Natural killer cell treated with Interleukin-12 subunit alpha and Interleukin-12 subunit beta and Interleukin-15 and Interleukin-18, amount 100 ng/mL, for 72 hours (primary cell): ENCODE results near the gene MYCN. TPM values are rescaled to one million over a fixed set of nuclear protein-coding genes. Genes with fewer than 3 reads are reported as not detected.
A peak's percentile ranks its signal among the peaks of the same experiment; 100 is the strongest.
"Not testable (repeated sequence)": the region's sequence is repeated elsewhere in the genome, so short reads cannot be mapped to it uniquely, and the experiment has no call there.

Source experiments
- ATAC-seq, 2 donors: fragments of 150-1000 bp; cut with Tn5 transposase in 1 of 2; sonication (Bioruptor Pico), chemical (Tn5 transposase) in 1 of 2; 2 replicates each; pipeline ENCODE4 v1.10.0; 2021
- DNase-seq: peaks from one replicate; pipeline ENCODE4 v3.0.0; 2022; ENCODE audit warnings: low spot score
- H3K27ac Mint-ChIP-seq, 2 donors: 1 replicate in 1 of 2; 2 replicates in 1 of 2; pipeline ENCODE4 v1.8.0; 2022; ENCODE audit warnings: mixed read lengths in 2 of 2, mild to moderate bottlenecking in 1 of 2, moderate library complexity in 1 of 2
- H3K27me3 Mint-ChIP-seq, 2 donors: 1 replicate in 1 of 2; 2 replicates in 1 of 2; pipeline ENCODE4 v1.8.0; 2022; ENCODE audit warnings: mixed read lengths in 2 of 2
- H3K36me3 Mint-ChIP-seq: one replicate; pipeline ENCODE4 v1.8.0; 2022; ENCODE audit warnings: mixed read lengths
- H3K4me1 Mint-ChIP-seq, 2 donors: 1 replicate in 1 of 2; 2 replicates in 1 of 2; pipeline ENCODE4 v1.8.0; 2022; ENCODE audit warnings: low read depth in 2 of 2, mixed read lengths in 2 of 2, mild to moderate bottlenecking in 1 of 2
- H3K4me3 Mint-ChIP-seq: one replicate; pipeline ENCODE4 v1.8.0; 2022; ENCODE audit warnings: mixed read lengths
- H3K9me3 Mint-ChIP-seq: 2 replicates; pipeline ENCODE4 v1.8.0; 2022; ENCODE audit warnings: mixed read lengths
- total RNA-seq, 2 donors: library from RNA; stranded (reverse); gene quantifications; one replicate each; pipeline ENCODE4 v1.2.3, GENCODE V29; 2022

The MYCN gene
- total RNA-seq, 2 donors from 2014 or later = not detected

DNA sequence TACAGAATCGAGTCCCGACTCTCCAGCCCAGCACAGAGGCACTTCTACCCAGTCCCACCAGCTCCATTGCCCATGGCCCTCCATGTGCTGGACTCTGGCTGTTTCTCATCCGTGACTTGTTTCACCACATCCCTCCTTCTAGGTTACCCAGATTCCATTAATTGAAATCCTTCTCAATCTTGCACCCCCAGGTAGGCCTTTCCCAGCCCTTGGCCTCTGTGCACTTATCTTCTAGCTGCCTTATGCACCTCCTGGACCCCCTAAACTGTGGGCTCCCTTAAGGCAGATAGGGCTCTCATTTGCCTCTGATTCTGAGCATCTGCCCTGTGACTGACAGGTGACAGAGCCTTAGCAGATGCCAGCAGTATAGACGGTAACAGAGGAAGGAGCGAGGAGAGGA is 9.2 kb downstream of the MYCN start:
- H3K27ac Mint-ChIP-seq = no peak overlapping the region
- no peaks in the 10 kb centered on the region for H3K36me3 Mint-ChIP-seq
- peaks cover 8 to 31% of the 10 kb centered on the region in 2 donors for H3K27me3 Mint-ChIP-seq
- H3K9me3 Mint-ChIP-seq = no peaks in the 10 kb centered on the region
- no peak overlapping the region for H3K4me3 Mint-ChIP-seq
- ATAC-seq (no peak), DNase-seq (no peak)
- H3K4me1 Mint-ChIP-seq = no peaks in the 10 kb centered on the region

- Mint-ChIP-seq H3K4me1 (no peaks in the 10 kb centered on the region), H3K9me3 (no peaks in the 10 kb centered on the region), H3K27me3 (peaks cover 4 to 27% of the 10 kb centered on the region in 2 donors), H3K4me3 (no peak overlapping the region), H3K27ac (no peak overlapping the region), H3K36me3 (no peaks in the 10 kb centered on the region)
- DNase-seq (no peak), ATAC-seq (peak in 1 of 2 donors; percentile 34)
Measured at GRCh38 chr2:15950088-15950952, 10.0 kb downstream of the MYCN start.

- not testable (repeated sequence) for H3K27ac Mint-ChIP-seq, ATAC-seq, H3K4me1 Mint-ChIP-seq, H3K4me3 Mint-ChIP-seq, H3K36me3 Mint-ChIP-seq, DNase-seq, H3K9me3 Mint-ChIP-seq
- H3K27me3 Mint-ChIP-seq = peaks cover 2 to 24% of the 10 kb centered on the region in 2 donors
Measured at GRCh38 chr2:15951936-15952335, 11.6 kb downstream of the MYCN start.

- peaks cover 4 to 24% of the 10 kb centered on the region in 2 donors for H3K27me3 Mint-ChIP-seq
- DNase-seq = no peak
- H3K9me3 Mint-ChIP-seq = no peaks in the 10 kb centered on the region
- H3K36me3 Mint-ChIP-seq = no peaks in the 10 kb centered on the region
- H3K4me1 Mint-ChIP-seq = no peaks in the 10 kb centered on the region
- no peak overlapping the region for H3K27ac Mint-ChIP-seq
- no peak for ATAC-seq
- H3K4me3 Mint-ChIP-seq = no peak overlapping the region
Measured at GRCh38 chr2:15952451-15953146, 12.2 kb downstream of the MYCN start.

- Mint-ChIP-seq H3K36me3 (no peaks in the 10 kb centered on the region), H3K4me3 (no peak overlapping the region), H3K4me1 (no peaks in the 10 kb centered on the region), H3K27ac (no peak overlapping the region), H3K27me3 (peaks cover 4 to 24% of the 10 kb centered on the region in 2 donors), H3K9me3 (no peaks in the 10 kb centered on the region)
- ATAC-seq (no peak), DNase-seq (no peak)
Measured at GRCh38 chr2:15953147-15953630, 12.8 kb downstream of the MYCN start.

DNA sequence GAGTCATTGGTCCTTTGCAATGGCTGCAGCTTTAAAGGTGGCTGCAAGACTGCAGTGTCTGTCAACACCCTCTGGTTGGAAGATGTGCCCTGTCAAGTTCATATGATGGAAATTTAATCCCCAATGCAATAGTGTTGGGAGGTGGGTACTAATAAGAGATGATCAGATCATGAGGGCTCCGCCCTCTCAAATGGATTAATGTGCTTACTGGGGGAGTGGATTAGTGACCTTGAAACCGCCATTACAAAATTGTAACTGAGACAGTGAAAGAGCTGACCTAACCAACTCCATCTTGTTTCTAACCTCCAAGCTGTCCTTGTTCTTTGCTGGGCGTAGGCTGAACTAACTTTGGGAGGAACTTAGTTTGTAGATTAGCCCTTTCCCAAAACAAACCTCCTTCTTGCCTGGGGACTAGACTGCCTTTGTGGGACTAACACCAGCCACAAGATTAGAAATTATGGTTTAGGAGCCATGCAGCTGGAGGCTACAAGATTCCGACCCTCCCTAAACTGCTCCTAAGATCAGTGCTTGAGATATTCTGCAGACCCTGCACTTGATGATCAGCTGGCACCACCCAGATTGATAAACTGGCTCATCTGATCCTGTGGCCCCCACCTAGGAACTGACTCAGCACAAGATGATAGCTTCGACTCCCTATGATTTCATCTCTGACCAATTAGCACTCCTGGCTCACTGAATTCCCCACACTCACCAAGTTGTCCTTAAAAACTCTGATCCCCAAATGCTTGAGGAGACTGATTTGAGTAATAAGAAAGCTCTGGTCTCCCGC is 13.7 kb downstream of the MYCN start:
- Mint-ChIP-seq H3K4me1 (no peaks in the 10 kb centered on the region), H3K4me3 (no peak overlapping the region), H3K36me3 (no peaks in the 10 kb centered on the region), H3K9me3 (no peaks in the 10 kb centered on the region), H3K27me3 (peaks cover 4 to 16% of the 10 kb centered on the region in 2 donors), H3K27ac (no peak overlapping the region)
- DNase-seq (no peak), ATAC-seq (no peak)

- Mint-ChIP-seq H3K27me3 (peaks cover 8 to 10% of the 10 kb centered on the region in 2 donors), H3K9me3 (no peaks in the 10 kb centered on the region), H3K4me3 (no peak overlapping the region), H3K27ac (no peak overlapping the region), H3K4me1 (no peaks in the 10 kb centered on the region), H3K36me3 (no peaks in the 10 kb centered on the region)
- no peak for DNase-seq
- ATAC-seq = no peak
Measured at GRCh38 chr2:15954761-15955160, 14.4 kb downstream of the MYCN start.

GRCh38 chr2:15955232-15955988 is 15.1 kb downstream of the MYCN start:
- no peak overlapping the region for H3K27ac Mint-ChIP-seq

DNA sequence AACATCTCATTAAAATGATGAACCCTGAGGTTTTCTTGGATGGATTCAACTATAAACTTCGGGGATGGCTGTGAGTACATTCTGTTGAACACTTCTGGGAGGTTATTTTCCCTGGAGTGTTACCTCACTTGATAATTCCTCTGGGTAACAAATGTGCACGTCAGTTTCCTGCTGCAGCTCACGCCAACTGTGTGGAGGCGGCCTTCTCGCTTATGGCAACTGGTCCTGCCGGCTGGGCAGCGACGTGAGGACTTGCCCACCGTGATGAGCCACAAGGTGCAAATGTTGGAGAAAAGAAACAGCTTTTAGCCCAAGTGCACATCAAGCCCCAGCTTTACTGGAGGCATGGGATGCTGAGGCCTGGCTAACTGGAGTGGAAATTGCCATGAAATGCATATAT is 15.9 kb downstream of the MYCN start:
- peaks cover 6 to 17% of the 10 kb centered on the region in 2 donors for H3K27me3 Mint-ChIP-seq
- ATAC-seq (no peak), DNase-seq (no peak)
- H3K4me1 Mint-ChIP-seq = no peaks in the 10 kb centered on the region
- no peak overlapping the region for H3K4me3 Mint-ChIP-seq
- no peak overlapping the region for H3K27ac Mint-ChIP-seq
- no peaks in the 10 kb centered on the region for H3K9me3 Mint-ChIP-seq
- H3K36me3 Mint-ChIP-seq = peaks cover 6% of the 10 kb centered on the region

More at GRCh38 chr2:15955232-15955988, 15.1 kb downstream of the MYCN start:
- no peaks in the 10 kb centered on the region for H3K9me3 Mint-ChIP-seq
- ATAC-seq (no peak), DNase-seq (no peak)
- peaks cover 8 to 13% of the 10 kb centered on the region in 2 donors for H3K27me3 Mint-ChIP-seq
- H3K4me3 Mint-ChIP-seq = no peak overlapping the region
- H3K36me3 Mint-ChIP-seq = peaks cover 3% of the 10 kb centered on the region
- no peaks in the 10 kb centered on the region for H3K4me1 Mint-ChIP-seq

- Mint-ChIP-seq H3K9me3 (no peaks in the 10 kb centered on the region), H3K36me3 (peaks cover 6% of the 10 kb centered on the region), H3K27ac (no peak overlapping the region), H3K27me3 (peaks cover 6 to 17% of the 10 kb centered on the region in 2 donors), H3K4me3 (no peak overlapping the region), H3K4me1 (no peaks in the 10 kb centered on the region)
- ATAC-seq (no peak), DNase-seq (no peak)
Measured at GRCh38 chr2:15956751-15957736, 16.7 kb downstream of the MYCN start.

- Mint-ChIP-seq H3K9me3 (no peaks in the 10 kb centered on the region), H3K27ac (no peak overlapping the region), H3K4me3 (no peak overlapping the region), H3K36me3 (peaks cover 6% of the 10 kb centered on the region), H3K4me1 (no peaks in the 10 kb centered on the region), H3K27me3 (peaks cover 6 to 15% of the 10 kb centered on the region in 2 donors)
- DNase-seq (no peak), ATAC-seq (no peak)
Measured at GRCh38 chr2:15957881-15958713, 17.7 kb downstream of the MYCN start.
